ENCODE results near the gene SNRPD3. TPM values are rescaled to one million over a fixed set of nuclear protein-coding genes. Genes with fewer than 3 reads are reported as not detected.

SNRPD3 gene
- total RNA-seq, 1 experiment from 2014 or later = 180 TPM

DNA sequence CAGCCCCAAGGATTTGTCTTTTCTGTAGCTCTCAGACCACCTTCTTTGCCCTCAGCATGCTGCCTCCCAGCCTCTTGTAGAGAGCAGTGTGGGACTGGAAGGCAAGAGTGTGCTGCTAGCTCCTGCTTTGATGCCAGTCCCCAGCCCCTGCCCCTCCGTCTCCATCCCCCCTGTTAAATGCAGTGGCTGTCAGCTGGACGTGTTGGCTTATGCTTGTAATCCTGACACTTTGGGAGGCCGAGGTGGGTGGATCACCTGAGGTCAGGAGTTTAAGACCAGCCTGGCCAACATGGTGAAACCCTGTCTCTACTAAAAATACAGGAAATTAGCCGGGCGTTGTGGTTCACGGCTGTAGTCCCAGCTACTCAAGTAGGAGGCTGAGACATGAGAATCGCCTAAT lies 15.5 kb downstream of the SNRPD3 start:
- Mint-ChIP-seq H3K27me3 (ENCODE audit: unreplicated experiment) (no peaks in the 10 kb centered on the region), H3K27ac (ENCODE audit: unreplicated experiment) (no peak overlapping the region), H3K4me1 (ENCODE audit: low read depth, unreplicated experiment) (peaks cover 9% of the 10 kb centered on the region), H3K4me3 (ENCODE audit: low read depth, unreplicated experiment) (no peak overlapping the region), H3K36me3 (ENCODE audit: insufficient read depth, unreplicated experiment) (peaks cover 56% of the 10 kb centered on the region), H3K9me3 (ENCODE audit: low read depth, unreplicated experiment) (no peaks in the 10 kb centered on the region)
- BruUV-seq (replicated peaks) = no TSS peak
- intact Hi-C loops (cut with micrococcal nuclease; ENCODE audit: unreplicated experiment) = no loop called here
- DNase-seq = no peak
- CTCF ChIA-PET = no interaction called here
- TF ChIP-seq, protein P1, sequence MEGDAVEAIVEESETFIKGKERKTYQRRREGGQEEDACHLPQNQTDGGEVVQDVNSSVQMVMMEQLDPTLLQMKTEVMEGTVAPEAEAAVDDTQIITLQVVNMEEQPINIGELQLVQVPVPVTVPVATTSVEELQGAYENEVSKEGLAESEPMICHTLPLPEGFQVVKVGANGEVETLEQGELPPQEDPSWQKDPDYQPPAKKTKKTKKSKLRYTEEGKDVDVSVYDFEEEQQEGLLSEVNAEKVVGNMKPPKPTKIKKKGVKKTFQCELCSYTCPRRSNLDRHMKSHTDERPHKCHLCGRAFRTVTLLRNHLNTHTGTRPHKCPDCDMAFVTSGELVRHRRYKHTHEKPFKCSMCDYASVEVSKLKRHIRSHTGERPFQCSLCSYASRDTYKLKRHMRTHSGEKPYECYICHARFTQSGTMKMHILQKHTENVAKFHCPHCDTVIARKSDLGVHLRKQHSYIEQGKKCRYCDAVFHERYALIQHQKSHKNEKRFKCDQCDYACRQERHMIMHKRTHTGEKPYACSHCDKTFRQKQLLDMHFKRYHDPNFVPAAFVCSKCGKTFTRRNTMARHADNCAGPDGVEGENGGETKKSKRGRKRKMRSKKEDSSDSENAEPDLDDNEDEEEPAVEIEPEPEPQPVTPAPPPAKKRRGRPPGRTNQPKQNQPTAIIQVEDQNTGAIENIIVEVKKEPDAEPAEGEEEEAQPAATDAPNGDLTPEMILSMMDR (IDR thresholded peaks at IDR 0.05; ENCODE audit: unreplicated experiment) = no peak

DNA sequence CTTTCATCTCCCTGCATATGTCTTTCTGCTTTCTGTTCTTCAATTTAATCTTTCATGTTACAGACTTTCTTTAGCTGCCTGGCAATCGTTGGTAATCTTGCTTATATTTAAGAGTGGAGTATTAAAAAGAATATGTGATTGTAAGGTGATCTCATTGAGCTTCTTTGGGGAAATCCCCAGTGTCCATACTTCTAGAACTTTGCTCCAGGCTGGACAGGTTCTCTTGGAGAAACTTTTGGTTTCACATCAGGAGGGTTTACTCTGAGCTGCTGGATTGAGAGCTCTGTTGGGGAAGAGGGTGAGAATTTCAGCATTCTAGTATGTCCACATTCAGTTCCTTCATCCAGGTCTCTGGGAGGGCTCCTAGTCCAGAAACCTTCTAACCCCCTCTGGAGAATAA lies 21.0 kb downstream of the SNRPD3 start:
- TF ChIP-seq, protein P1 (IDR thresholded peaks at IDR 0.05; ENCODE audit: unreplicated experiment) = no peak
- H3K27ac Mint-ChIP-seq (ENCODE audit: unreplicated experiment) = no peak overlapping the region
- H3K27me3 Mint-ChIP-seq (ENCODE audit: unreplicated experiment) = no peaks in the 10 kb centered on the region
- CTCF ChIA-PET = interaction anchor here (1.0 kb wide), 1 partner anchor 12 kb away, joined by 7 read pairs; no protein-coding TSS in a partner anchor
- DNase-seq = no peak
- intact Hi-C loops (cut with micrococcal nuclease; ENCODE audit: unreplicated experiment) = no loop called here
- H3K4me1 Mint-ChIP-seq (ENCODE audit: low read depth, unreplicated experiment) = peaks cover 48% of the 10 kb centered on the region
- BruUV-seq (replicated peaks) = no TSS peak
- peaks cover 55% of the 10 kb centered on the region for H3K36me3 Mint-ChIP-seq (ENCODE audit: insufficient read depth, unreplicated experiment)
- H3K9me3 Mint-ChIP-seq (ENCODE audit: low read depth, unreplicated experiment) = no peaks in the 10 kb centered on the region
- H3K4me3 Mint-ChIP-seq (ENCODE audit: low read depth, unreplicated experiment) = no peak overlapping the region

DNA sequence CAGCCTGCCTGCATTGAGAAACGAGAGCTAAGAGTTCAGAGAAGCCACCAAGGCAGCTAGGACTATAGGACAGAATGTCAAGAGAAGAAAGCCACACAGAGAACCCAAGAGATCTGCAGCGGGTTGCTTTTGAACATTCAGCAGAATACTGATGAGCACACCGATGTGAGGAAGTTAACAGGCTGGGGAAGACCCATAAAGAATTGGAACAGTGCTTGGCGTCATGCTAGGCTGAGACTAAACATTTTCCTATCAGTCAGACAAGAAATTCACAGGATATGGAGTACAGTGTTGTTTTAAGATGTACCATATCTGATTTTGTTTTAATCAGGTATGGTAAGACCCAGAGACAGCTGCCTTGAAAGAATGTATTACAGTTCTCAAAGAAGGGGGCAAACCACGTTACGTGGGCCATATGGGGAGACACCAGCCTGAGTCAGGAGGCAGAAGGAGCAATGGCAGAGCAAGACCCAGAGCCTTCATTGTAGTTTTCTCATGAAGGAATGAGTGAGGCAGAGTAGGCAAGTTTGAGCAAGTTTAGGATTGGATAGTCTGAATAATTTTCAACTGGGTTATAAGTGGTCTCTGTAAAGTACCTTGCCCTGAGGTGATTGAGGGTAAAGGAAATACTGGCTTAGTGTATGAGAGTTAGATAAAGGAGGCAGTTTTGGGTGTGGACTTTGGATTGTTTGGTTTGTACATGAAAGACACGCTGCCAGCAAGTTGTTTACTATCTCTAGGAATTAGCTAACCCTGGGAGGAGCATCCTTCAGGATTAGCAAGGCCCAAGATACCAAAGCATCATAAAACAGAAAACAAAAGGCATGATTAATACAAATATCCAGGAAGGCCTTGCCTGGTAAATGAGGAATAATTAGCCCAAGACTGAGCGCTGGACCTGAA lies 22.8 kb downstream of the SNRPD3 start:
- no peak for DNase-seq
- H3K27ac Mint-ChIP-seq (ENCODE audit: unreplicated experiment) = peak overlapping the region; percentile 18
- H3K27me3 Mint-ChIP-seq (ENCODE audit: unreplicated experiment) = no peaks in the 10 kb centered on the region
- intact Hi-C loops (cut with micrococcal nuclease; ENCODE audit: unreplicated experiment) = no loop called here
- H3K36me3 Mint-ChIP-seq (ENCODE audit: insufficient read depth, unreplicated experiment) = peaks cover 49% of the 10 kb centered on the region
- H3K4me3 Mint-ChIP-seq (ENCODE audit: low read depth, unreplicated experiment) = peak overlapping the region; percentile 4
- no TSS peak for BruUV-seq (replicated peaks)
- no peaks in the 10 kb centered on the region for H3K9me3 Mint-ChIP-seq (ENCODE audit: low read depth, unreplicated experiment)
- H3K4me1 Mint-ChIP-seq (ENCODE audit: low read depth, unreplicated experiment) = peaks cover 55% of the 10 kb centered on the region
- CTCF ChIA-PET = no interaction called here
- TF ChIP-seq, protein P1 (IDR thresholded peaks at IDR 0.05; ENCODE audit: unreplicated experiment) = no peak

DNA sequence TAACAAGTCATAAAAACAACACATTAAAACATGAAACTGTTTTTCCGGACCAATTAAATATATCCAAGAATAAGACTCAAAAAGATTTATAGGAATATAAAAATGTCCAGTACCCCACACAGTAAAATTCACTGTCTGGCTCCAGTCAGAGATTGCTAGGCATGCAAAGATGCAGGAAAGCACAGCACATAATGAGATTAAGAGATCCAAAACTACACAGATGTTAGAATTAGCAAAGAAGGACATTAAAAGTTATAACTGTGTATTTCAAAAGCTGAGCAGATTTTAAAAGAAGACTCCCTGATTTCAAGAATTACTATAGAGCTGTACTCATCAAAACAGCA lies 23.4 kb downstream of the SNRPD3 start:
- Mint-ChIP-seq H3K27me3 (ENCODE audit: unreplicated experiment) (no peaks in the 10 kb centered on the region), H3K4me3 (ENCODE audit: low read depth, unreplicated experiment) (no peak overlapping the region), H3K27ac (ENCODE audit: unreplicated experiment) (peak overlapping the region; percentile 18), H3K9me3 (ENCODE audit: low read depth, unreplicated experiment) (no peaks in the 10 kb centered on the region), H3K36me3 (ENCODE audit: insufficient read depth, unreplicated experiment) (peaks cover 55% of the 10 kb centered on the region), H3K4me1 (ENCODE audit: low read depth, unreplicated experiment) (peaks cover 62% of the 10 kb centered on the region)
- CTCF ChIA-PET = no interaction called here
- DNase-seq = no peak
- TF ChIP-seq, protein P1 (IDR thresholded peaks at IDR 0.05; ENCODE audit: unreplicated experiment) = no peak
- BruUV-seq (replicated peaks) = no TSS peak
- intact Hi-C loops (cut with micrococcal nuclease; ENCODE audit: unreplicated experiment) = no loop called here

All from Calu3 (cell line).